ENCODE results near the gene NSD1.

Gene NSD1

GRCh38 chr5:177288191-177288590 lies 154.6 kb downstream of the NSD1 start:
- no peak for DNase-seq
- no peak for TF ChIP-seq CTCF (IDR thresholded peaks at IDR 0.05; ENCODE audit: low read depth, low read length)
- Histone ChIP-seq H3K4me3 (ENCODE audit: low read depth, low read length) (no peak overlapping the region), H3K27me3 (ENCODE audit: insufficient read depth, low read depth, severe bottlenecking) (no peaks in the 10 kb centered on the region), H3K27ac (no peak overlapping the region), H3K36me3 (peaks cover 13% of the 10 kb centered on the region), H3K9me3 (ENCODE audit: severe bottlenecking) (no peaks in the 10 kb centered on the region)

GRCh38 chr5:177290816-177291596 lies 157.4 kb downstream of the NSD1 start:
- no peaks in the 10 kb centered on the region for H3K27me3 ChIP-seq (ENCODE audit: insufficient read depth, low read depth, severe bottlenecking)
- no peak for TF ChIP-seq CTCF (IDR thresholded peaks at IDR 0.05; ENCODE audit: low read depth, low read length)
- peaks cover 27% of the 10 kb centered on the region for H3K36me3 ChIP-seq
- no peak overlapping the region for H3K4me3 ChIP-seq (ENCODE audit: low read depth, low read length)
- no peak for DNase-seq
- H3K27ac ChIP-seq, result no peak overlapping the region
- H3K9me3 ChIP-seq (ENCODE audit: severe bottlenecking), result no peaks in the 10 kb centered on the region

- DNase-seq, result no peak
- no peak for TF ChIP-seq CTCF (IDR thresholded peaks at IDR 0.05; ENCODE audit: low read depth, low read length)
- H3K36me3 ChIP-seq, result peaks cover 27% of the 10 kb centered on the region
- no peaks in the 10 kb centered on the region for H3K9me3 ChIP-seq (ENCODE audit: severe bottlenecking)
- H3K4me3 ChIP-seq (ENCODE audit: low read depth, low read length), result no peak overlapping the region
- no peaks in the 10 kb centered on the region for H3K27me3 ChIP-seq (ENCODE audit: insufficient read depth, low read depth, severe bottlenecking)
- H3K27ac ChIP-seq, result no peak overlapping the region
Observed at GRCh38 chr5:177291735-177292134, 158.2 kb downstream of the NSD1 start.

GRCh38 chr5:177293819-177294581 lies 160.4 kb downstream of the NSD1 start:
- Histone ChIP-seq H3K4me3 (ENCODE audit: low read depth, low read length) (no peak overlapping the region), H3K27ac (no peak overlapping the region), H3K36me3 (peaks cover 23% of the 10 kb centered on the region), H3K9me3 (ENCODE audit: severe bottlenecking) (no peaks in the 10 kb centered on the region), H3K27me3 (ENCODE audit: insufficient read depth, low read depth, severe bottlenecking) (no peaks in the 10 kb centered on the region)
- DNase-seq, result no peak
- no peak for TF ChIP-seq CTCF (IDR thresholded peaks at IDR 0.05; ENCODE audit: low read depth, low read length)

- Histone ChIP-seq H3K9me3 (ENCODE audit: severe bottlenecking) (no peaks in the 10 kb centered on the region), H3K36me3 (peaks cover 23% of the 10 kb centered on the region), H3K27me3 (ENCODE audit: insufficient read depth, low read depth, severe bottlenecking) (no peaks in the 10 kb centered on the region), H3K27ac (no peak overlapping the region), H3K4me3 (ENCODE audit: low read depth, low read length) (no peak overlapping the region)
- no peak for DNase-seq
- TF ChIP-seq CTCF (IDR thresholded peaks at IDR 0.05; ENCODE audit: low read depth, low read length), result no peak
Observed at GRCh38 chr5:177294632-177295031, 161.1 kb downstream of the NSD1 start.

Data from WERI-Rb-1 (cell line).